Panc1 (cell line): ENCODE results near the gene TTLL11. TPM values are rescaled to one million over a fixed set of nuclear protein-coding genes. Genes with fewer than 3 reads are reported as not detected.

Experiments
- ATAC-seq: fragments of 200-7000 bp; cut with Tn5 transposase; 2 replicates; pipeline ENCODE4 v1.9.1; 2020; ENCODE audit warnings: mild to moderate bottlenecking, moderate library complexity
- BruUV-seq: library from RNA; stranded (reverse); fragments of 400-500 nt; replicated peaks from 2 replicates; lab custom pipeline; 2021; lab: Mats Ljungman, UMichigan
- CTCF ChIA-PET: fragments of 300-600 bp; sonication (Branson Sonifier 250); formaldehyde crosslinking; loops from one replicate; lab custom pipeline; 2022; ENCODE audit warnings: antibody characterized with exemption; lab: Charles Lee
- POLR2A ChIA-PET: fragments of 300-600 bp; sonication (Branson Sonifier 250); formaldehyde crosslinking; loops from one replicate; lab custom pipeline; 2022; ENCODE audit warnings: antibody characterized with exemption; lab: Charles Lee
- DNase-seq: peaks from one replicate; pipeline ENCODE4 v3.0.0-alpha.2; 2010; ENCODE audit warnings: low read depth, low spot score
- H3K27ac ChIP-seq: 2 replicates; pipeline ENCODE4 v1.5.1; 2011; ENCODE audit warnings: mild to moderate bottlenecking, low read length, inconsistent platforms
- H3K27me3 ChIP-seq: fragments of 200-500 bp; sonication (Bioruptor generic); 2 replicates; pipeline ENCODE4 v1.6.0; 2014; ENCODE audit warnings: low read length, inconsistent platforms; ENCODE audit not compliant: control insufficient read depth, insufficient read depth
- H3K36me3 ChIP-seq: fragments of 200-500 bp; sonication (Bioruptor generic); 2 replicates; pipeline ENCODE4 v1.5.1; 2014; ENCODE audit warnings: inconsistent platforms, mild to moderate bottlenecking, low read length, moderate library complexity; ENCODE audit not compliant: control insufficient read depth, insufficient read depth
- H3K4me1 ChIP-seq: 2 replicates; pipeline ENCODE4 v1.5.1; 2011; ENCODE audit warnings: inconsistent platforms, mild to moderate bottlenecking, low read length, moderate library complexity; ENCODE audit not compliant: control insufficient read depth, insufficient read depth
- H3K4me3 ChIP-seq, 2 experiments: 2 replicates each; pipeline ENCODE4 v1.5.1; 2011 to 2012; ENCODE audit warnings: low read depth in 2 of 2, low read length in 2 of 2, mild to moderate bottlenecking in 2 of 2, inconsistent platforms in 1 of 2, moderate library complexity in 1 of 2
- H3K9me3 ChIP-seq: fragments of 200-500 bp; sonication (Bioruptor generic); 2 replicates; pipeline ENCODE4 v1.5.1; 2014; ENCODE audit warnings: low read depth, mild to moderate bottlenecking, inconsistent platforms, low read length, moderate library complexity; ENCODE audit not compliant: control insufficient read depth, insufficient read depth
- CTCF ChIP-seq: fragments of 450-650 bp; IDR thresholded peaks from 2 replicates; pipeline ENCODE4 v1.5.1; 2017; ENCODE audit warnings: mild to moderate bottlenecking
- POLR2AphosphoS5 ChIP-seq: IDR thresholded peaks from 2 replicates; pipeline ENCODE4 v1.6.1; 2012; ENCODE audit warnings: mild to moderate bottlenecking, low read depth, low read length, moderate library complexity
- REST ChIP-seq, 2 experiments: IDR thresholded peaks; 2 replicates each; pipeline ENCODE4 v1.6.1; 2011 to 2012; ENCODE audit warnings: low read depth in 2 of 2, control low read depth in 1 of 2, low read length in 1 of 2, mild to moderate bottlenecking in 1 of 2, moderate library complexity in 1 of 2; ENCODE audit not compliant: insufficient read depth in 1 of 2
- SIN3A ChIP-seq: IDR thresholded peaks from 2 replicates; pipeline ENCODE4 v1.6.1; 2012; ENCODE audit warnings: low read depth, mild to moderate bottlenecking, low read length, moderate library complexity, borderline replicate concordance; ENCODE audit not compliant: insufficient read depth
- TCF7L2 ChIP-seq: IDR thresholded peaks from 2 replicates; pipeline ENCODE4 v1.6.1; 2011; ENCODE audit warnings: mild to moderate bottlenecking, low read depth, low read length, inconsistent platforms
- in situ Hi-C: cut with HindIII; loops from 2 replicates; pipeline ENCODE4 v1.10.0; 2016; ENCODE audit warnings: low sequenced_read_pairs, low pct_unique_long_range_greater_than_20kb
- intact Hi-C: fragments of 100-400 bp; cut with micrococcal nuclease; formaldehyde crosslinking; loops from one replicate; pipeline ENCODE4 v1.10.0; 2022; ENCODE audit not compliant: unreplicated experiment
- total RNA-seq: library from RNA; stranded (reverse); gene quantifications from one replicate; pipeline ENCODE4 v1.2.1, GENCODE V29; 2021; ENCODE audit not compliant: unreplicated experiment

Gene TTLL11
- total RNA-seq, 1 experiment from 2014 or later, result 1.1 TPM

- intact Hi-C loops, result no loop called here
- no peaks in the 10 kb centered on the region for H3K27me3 ChIP-seq
- BruUV-seq, result no TSS peak
- CTCF ChIA-PET, result no interaction called here
- H3K9me3 ChIP-seq, result no peaks in the 10 kb centered on the region
- no peaks in the 10 kb centered on the region for H3K4me1 ChIP-seq
- no peak for TF ChIP-seq SIN3A
- no peak for TF ChIP-seq CTCF
- TF ChIP-seq REST (IDR thresholded peaks at IDR 0.05; ENCODE audit: insufficient read depth in 1 of 2, low read depth in 2 of 2, low read length in 1 of 2), result no peak
- TF ChIP-seq POLR2AphosphoS5, result no peak
- no peak for TF ChIP-seq TCF7L2
- POLR2A ChIA-PET, result no interaction called here
- no peak overlapping the region for H3K4me3 ChIP-seq
- ATAC-seq (no peak), DNase-seq (no peak)
- H3K27ac ChIP-seq, result no peak overlapping the region
- no peaks in the 10 kb centered on the region for H3K36me3 ChIP-seq
- in situ Hi-C loops, result no loop called here
Measured at GRCh38 chr9:121887553-121888437, 205.3 kb downstream of the TTLL11 start.

GRCh38 chr9:121886759-121887485 is 206.2 kb downstream of the TTLL11 start:
- intact Hi-C loops (no loop called here), in situ Hi-C loops (no loop called here)
- POLR2A ChIA-PET, result no interaction called here
- no peaks in the 10 kb centered on the region for H3K27me3 ChIP-seq
- TF ChIP-seq SIN3A, result no peak
- no peak for TF ChIP-seq REST (IDR thresholded peaks at IDR 0.05; ENCODE audit: insufficient read depth in 1 of 2, low read depth in 2 of 2, low read length in 1 of 2)
- TF ChIP-seq POLR2AphosphoS5, result no peak
- TF ChIP-seq TCF7L2, result no peak
- TF ChIP-seq CTCF, result no peak
- DNase-seq (no peak), ATAC-seq (no peak)
- H3K36me3 ChIP-seq, result no peaks in the 10 kb centered on the region
- H3K4me3 ChIP-seq, result no peak overlapping the region
- H3K27ac ChIP-seq, result no peak overlapping the region
- BruUV-seq, result no TSS peak
- H3K4me1 ChIP-seq, result no peaks in the 10 kb centered on the region
- H3K9me3 ChIP-seq, result no peaks in the 10 kb centered on the region
- CTCF ChIA-PET, result no interaction called here
